GM23338 (cell line): ENCODE data around the gene TTLL3. TPM values are rescaled to one million over a fixed set of nuclear protein-coding genes. Genes with fewer than 3 reads are reported as not detected.

Experiments used
- ATAC-seq: fragments of 200-7000 bp; cut with Tn5 transposase; 3 replicates; pipeline ENCODE4 v1.9.1; 2020
- DNase-seq: peaks from one replicate; pipeline ENCODE4 v3.0.0-alpha.2; 2015; ENCODE audit warnings: low spot score
- H2AFZ ChIP-seq: fragments of 200-600 bp; sonication (generic); 2 replicates; pipeline ENCODE4 v1.8.0; 2016; ENCODE audit warnings: antibody characterized with exemption, mild to moderate bottlenecking, moderate library complexity
- H3F3A ChIP-seq: fragments of 200-600 bp; sonication (generic); replicated peaks from 2 replicates; pipeline ENCODE4 v1.8.0; 2017; ENCODE audit warnings: antibody characterized with exemption, mixed run types, low read depth
- H3K27ac ChIP-seq: fragments of 200-600 bp; sonication (generic); 2 replicates; pipeline ENCODE4 v1.6.1; 2016; ENCODE audit warnings: low read depth
- H3K27me3 ChIP-seq: fragments of 200-600 bp; sonication (generic); 2 replicates; pipeline ENCODE4 v1.8.0; 2016; ENCODE audit warnings: mild to moderate bottlenecking, mixed run types, moderate library complexity; ENCODE audit not compliant: insufficient read depth
- H3K36me3 ChIP-seq: fragments of 200-600 bp; sonication (generic); 2 replicates; pipeline ENCODE4 v1.8.0; 2016; ENCODE audit warnings: mild to moderate bottlenecking; ENCODE audit not compliant: insufficient read depth
- H3K4me1 ChIP-seq: fragments of 200-600 bp; sonication (generic); 2 replicates; pipeline ENCODE4 v1.8.0; 2016; ENCODE audit warnings: mild to moderate bottlenecking, moderate library complexity; ENCODE audit not compliant: insufficient read depth
- H3K4me2 ChIP-seq: fragments of 200-600 bp; sonication (generic); 2 replicates; pipeline ENCODE4 v1.7.1; 2017; ENCODE audit warnings: mixed run types
- H3K4me3 ChIP-seq: fragments of 200-600 bp; sonication (generic); 2 replicates; pipeline ENCODE4 v1.6.1; 2016; ENCODE audit warnings: mixed run types
- H3K79me2 ChIP-seq: fragments of 200-600 bp; sonication (generic); replicated peaks from 2 replicates; pipeline ENCODE4 v1.8.0; 2017; ENCODE audit warnings: mild to moderate bottlenecking; ENCODE audit not compliant: insufficient read depth
- H3K9me2 ChIP-seq: fragments of 200-600 bp; sonication (generic); 2 replicates; pipeline ENCODE4 v1.8.0; 2017; ENCODE audit not compliant: insufficient read depth
- H4K20me1 ChIP-seq: fragments of 200-600 bp; sonication (generic); replicated peaks from 2 replicates; pipeline ENCODE4 v1.8.0; 2017; ENCODE audit warnings: mild to moderate bottlenecking; ENCODE audit not compliant: insufficient read depth
- H3K27ac Mint-ChIP-seq: 2 replicates; pipeline ENCODE4 v1.8.0; 2020; ENCODE audit warnings: inconsistent platforms, mild to moderate bottlenecking, moderate library complexity, mixed read lengths
- H3K27me3 Mint-ChIP-seq: 3 replicates; pipeline ENCODE4 v1.8.0; 2022; ENCODE audit warnings: low read depth, mild to moderate bottlenecking, moderate library complexity, mixed read lengths, inconsistent platforms; ENCODE audit not compliant: insufficient read depth, poor library complexity
- H3K36me3 Mint-ChIP-seq: 3 replicates; pipeline ENCODE4 v1.8.0; 2021; ENCODE audit warnings: low read depth, mild to moderate bottlenecking, inconsistent platforms, moderate library complexity, mixed read lengths
- H3K4me1 Mint-ChIP-seq: 3 replicates; pipeline ENCODE4 v1.8.0; 2020; ENCODE audit warnings: mild to moderate bottlenecking, inconsistent platforms, mixed read lengths
- H3K4me3 Mint-ChIP-seq: 3 replicates; pipeline ENCODE4 v1.8.0; 2021; ENCODE audit warnings: moderate library complexity, mild to moderate bottlenecking, inconsistent platforms, mixed read lengths
- H3K9me3 Mint-ChIP-seq: 3 replicates; pipeline ENCODE4 v1.8.0; 2020; ENCODE audit warnings: moderate library complexity, mild to moderate bottlenecking, inconsistent platforms, mixed read lengths
- CREB1 ChIP-seq: fragments of 250-450 bp; sonication (Bioruptor Pico); IDR thresholded peaks from 2 replicates; pipeline ENCODE4 v1.5.0; 2020; ENCODE audit warnings: low read depth, mild to moderate bottlenecking, moderate library complexity
- EZH2 ChIP-seq: fragments of 200-600 bp; sonication (generic); IDR thresholded peaks from one replicate; pipeline ENCODE4 v1.8.0; 2017; ENCODE audit warnings: antibody characterized with exemption, mild to moderate bottlenecking, low read depth; ENCODE audit not compliant: unreplicated experiment
- JUNB ChIP-seq: IDR thresholded peaks from one replicate; pipeline ENCODE4 v1.6.1; 2016; ENCODE audit warnings: antibody characterized with exemption; ENCODE audit not compliant: unreplicated experiment
- POLR2AphosphoS5 ChIP-seq: IDR thresholded peaks from 2 replicates; pipeline ENCODE4 v1.6.1; 2016; ENCODE audit warnings: antibody characterized with exemption, low read depth
- REST ChIP-seq: IDR thresholded peaks from one replicate; pipeline ENCODE4 v1.6.1; 2018; ENCODE audit warnings: antibody characterized with exemption; ENCODE audit not compliant: unreplicated experiment
- ZNF114 ChIP-seq: fragments of 250-450 bp; sonication (Bioruptor Pico); IDR thresholded peaks from 2 replicates; pipeline ENCODE4 v1.5.0; 2020; ENCODE audit warnings: mild to moderate bottlenecking, moderate library complexity
- ZNF331 ChIP-seq: fragments of 250-450 bp; sonication (Bioruptor Pico); IDR thresholded peaks from 2 replicates; pipeline ENCODE4 v1.5.0; 2020; ENCODE audit warnings: low read depth, mild to moderate bottlenecking, moderate library complexity
- ZNF462 ChIP-seq: fragments of 250-450 bp; sonication (Bioruptor Pico); IDR thresholded peaks from 2 replicates; pipeline ENCODE4 v1.5.0; 2020; ENCODE audit warnings: mild to moderate bottlenecking, moderate library complexity
- polyA plus RNA-seq: library from polyadenylated mRNA; unstranded; fragments of >200 nt; fragmentation: Nextera tagmentation; extraction: Ambion mirVana; gene quantifications from 2 replicates; pipeline ENCODE4 v1.2.1, GENCODE V29; 2016
- total RNA-seq: library from RNA; depleted of rRNA; stranded (reverse); fragments of >200 nt; shearing (Covaris generic); gene quantifications from 2 replicates; pipeline ENCODE4 v1.2.3, GENCODE V29; 2014

TTLL3 gene
- total and polyA plus RNA-seq, 2 experiments from 2014 or later: 3.7 to 5.3 TPM

GRCh38 chr3:9843715-9844438, 33.8 kb downstream of the TTLL3 start, which contains the start of gene RPUSD3:
Gene RPUSD3 (minus strand): TSS chr3:9844008. CDS start chr3:9843990, 18 bp downstream.
- Histone ChIP-seq H3K9me2 (no peaks in the 10 kb centered on the region), H4K20me1 (peaks cover 6% of the 10 kb centered on the region; the same call in 1 of the 2 replicates), H3F3A (peaks cover 16% of the 10 kb centered on the region; the same call in 1 of the 2 replicates), H3K4me3 (peak within 1 kb of the TSS; percentile 80), H2AFZ (peak within 1 kb of the TSS; percentile 93), H3K36me3 (0 out of 2 replicates have a peak, but pooled peaks cover 4% of the 10 kb centered on the region), H3K27me3 (no peaks in the 10 kb centered on the region), H3K4me2 (peak within 1 kb of the TSS; percentile 93), H3K4me1 (peaks cover 10% of the 10 kb centered on the region; the same call in 1 of the 2 replicates), H3K27ac (peak within 1 kb of the TSS; percentile 86), H3K79me2 (peaks cover 6% of the 10 kb centered on the region)
- DNase-seq: peak; percentile 98
- TF ChIP-seq ZNF462 (CRISPR knock-in tag) (no peak), POLR2AphosphoS5 (peak; percentile 94), ZNF114 (CRISPR knock-in tag) (no peak), CREB1 (CRISPR knock-in tag) (peak; percentile 53; the same call in 1 of the 2 replicates)
- Mint-ChIP-seq H3K4me1 (peaks cover 4% of the 10 kb centered on the region), H3K4me3 (peak within 1 kb of the TSS; percentile 97), H3K27me3 (peaks cover 15% of the 10 kb centered on the region), H3K27ac (peak within 1 kb of the TSS; percentile 94), H3K36me3 (peaks cover 32% of the 10 kb centered on the region), H3K9me3 (no peaks in the 10 kb centered on the region; the same call in 2 of the 3 replicates)
- ATAC-seq: peak; percentile 96

GRCh38 chr3:9846231-9846630, 36.2 kb downstream of the TTLL3 start:
- H3K36me3 ChIP-seq: no peaks in the 10 kb centered on the region
- no peaks in the 10 kb centered on the region for H3K27me3 ChIP-seq
- Mint-ChIP-seq H3K27me3 (peaks cover 15% of the 10 kb centered on the region), H3K36me3 (peaks cover 13% of the 10 kb centered on the region), H3K27ac (no peak overlapping the region), H3K4me3 (no peak overlapping the region), H3K4me1 (peaks cover 4% of the 10 kb centered on the region), H3K9me3 (no peaks in the 10 kb centered on the region; the same call in 2 of the 3 replicates)
- H3K9me2 ChIP-seq: no peaks in the 10 kb centered on the region
- DNase-seq: no peak
- H2AFZ ChIP-seq: no peak overlapping the region
- H3K4me2 ChIP-seq: no peak overlapping the region
- peaks cover 6% of the 10 kb centered on the region; the same call in 1 of the 2 replicates for H4K20me1 ChIP-seq
- no peak overlapping the region for H3K4me3 ChIP-seq
- H3F3A ChIP-seq: peaks cover 16% of the 10 kb centered on the region; the same call in 1 of the 2 replicates
- peaks cover 10% of the 10 kb centered on the region; the same call in 1 of the 2 replicates for H3K4me1 ChIP-seq
- no peak for ATAC-seq
- H3K27ac ChIP-seq: no peak overlapping the region
- peaks cover 6% of the 10 kb centered on the region for H3K79me2 ChIP-seq
- no peak for TF ChIP-seq REST
- no peak for TF ChIP-seq JUNB
- no peak for TF ChIP-seq ZNF331
- TF ChIP-seq EZH2: no peak
